Retinal pigment epithelial cell (primary cell): Measurements from ENCODE around the gene PLAAT3.

Experiments used
- DNase-seq: peaks from one replicate; pipeline ENCODE4 v3.0.0-alpha.2; 2010; ENCODE audit warnings: low read depth
- H3K4me3 ChIP-seq: 2 replicates; pipeline ENCODE4 v1.5.1; 2011; ENCODE audit warnings: mild to moderate bottlenecking, low read length, control low read depth, moderate library complexity
- CTCF ChIP-seq: conservative IDR thresholded peaks from 2 replicates; pipeline ENCODE4 v1.5.1; 2011; ENCODE audit warnings: low read depth, low read length, control low read depth, inconsistent platforms

The PLAAT3 gene

GRCh38 chr11:63563201-63564055 is 50.8 kb downstream of the PLAAT3 start, which contains the start of gene PLAAT2:
TSS of gene PLAAT2 (minus strand) at chr11:63563379. CDS start at chr11:63563324, 55 bp downstream.
- no peak within 1 kb of the TSS for H3K4me3 ChIP-seq
- no peak for DNase-seq
- TF ChIP-seq CTCF = no peak

DNA sequence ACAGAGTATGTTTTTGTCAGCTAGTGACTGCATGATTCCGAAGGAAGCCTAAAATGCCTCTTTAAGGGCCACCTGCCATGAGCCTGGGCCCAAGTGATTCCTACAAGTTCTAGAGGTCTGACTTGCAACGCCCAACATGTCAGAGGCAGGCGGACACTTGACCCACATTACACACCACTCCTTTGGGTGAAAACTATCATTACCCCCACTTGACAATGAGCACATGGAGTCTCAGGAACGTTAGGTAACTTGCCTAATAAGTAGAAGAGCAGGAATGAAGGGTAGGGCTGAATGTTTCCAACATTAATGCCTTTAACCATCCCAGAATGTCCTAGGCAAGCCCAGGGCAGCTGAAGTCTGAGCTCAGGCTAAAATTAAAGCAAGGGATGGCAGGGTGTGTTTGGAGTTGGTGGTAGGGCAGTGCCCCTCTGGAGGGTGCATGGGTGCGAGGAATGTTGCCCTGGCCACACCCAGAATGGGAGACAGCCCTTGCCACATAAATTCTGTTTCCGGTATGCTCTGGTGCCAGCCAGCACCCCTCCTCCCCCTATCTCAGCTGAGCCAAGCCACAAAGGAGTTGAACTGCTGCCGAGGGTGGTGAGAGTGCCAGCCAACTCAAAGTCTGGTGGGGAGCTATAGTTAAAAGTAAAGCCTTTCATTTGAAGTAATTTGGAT is 53.6 kb downstream of the PLAAT3 start:
- no peak for TF ChIP-seq CTCF
- DNase-seq = no peak
- no peak overlapping the region for H3K4me3 ChIP-seq

DNA sequence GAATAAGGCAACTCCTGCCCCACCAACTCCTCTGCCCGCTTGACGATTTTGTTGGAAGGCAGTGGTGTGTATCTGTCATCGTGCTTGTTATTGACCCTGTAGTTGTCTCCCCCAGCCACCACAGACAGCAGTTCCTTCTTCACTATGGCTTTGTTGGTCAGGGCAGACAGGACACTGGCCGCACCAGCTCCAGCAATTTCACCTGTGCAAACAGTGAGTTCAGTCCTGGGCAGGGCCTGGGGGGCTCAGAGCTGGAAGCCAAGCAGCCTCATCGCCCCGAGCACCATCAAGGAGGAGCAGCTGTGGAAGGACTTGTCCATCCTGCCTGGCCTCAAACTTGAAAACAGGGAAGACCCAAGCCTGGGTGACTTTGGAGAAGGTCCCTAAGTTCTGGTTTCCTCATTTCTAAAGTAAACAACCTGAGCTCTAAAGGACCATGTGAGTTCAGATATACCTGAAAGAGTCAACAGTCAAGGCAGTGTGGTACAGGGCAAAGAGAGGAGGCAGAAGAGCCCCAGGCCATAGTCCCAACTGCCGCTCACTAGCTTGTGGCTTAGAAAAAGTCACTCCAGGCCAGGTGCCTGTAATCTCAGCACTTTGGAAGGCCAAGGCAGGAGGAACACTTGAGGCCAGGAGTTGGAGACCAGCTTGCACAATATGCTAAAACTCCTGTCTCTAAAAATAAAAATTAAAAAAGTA is 55.6 kb downstream of the PLAAT3 start:
- TF ChIP-seq CTCF = no peak
- no peak overlapping the region for H3K4me3 ChIP-seq
- DNase-seq = no peak

- no peak for TF ChIP-seq CTCF
- no peak for DNase-seq
These were observed 56.7 kb downstream of the PLAAT3 start for GRCh38 chr11:63557570-63557969.

DNA sequence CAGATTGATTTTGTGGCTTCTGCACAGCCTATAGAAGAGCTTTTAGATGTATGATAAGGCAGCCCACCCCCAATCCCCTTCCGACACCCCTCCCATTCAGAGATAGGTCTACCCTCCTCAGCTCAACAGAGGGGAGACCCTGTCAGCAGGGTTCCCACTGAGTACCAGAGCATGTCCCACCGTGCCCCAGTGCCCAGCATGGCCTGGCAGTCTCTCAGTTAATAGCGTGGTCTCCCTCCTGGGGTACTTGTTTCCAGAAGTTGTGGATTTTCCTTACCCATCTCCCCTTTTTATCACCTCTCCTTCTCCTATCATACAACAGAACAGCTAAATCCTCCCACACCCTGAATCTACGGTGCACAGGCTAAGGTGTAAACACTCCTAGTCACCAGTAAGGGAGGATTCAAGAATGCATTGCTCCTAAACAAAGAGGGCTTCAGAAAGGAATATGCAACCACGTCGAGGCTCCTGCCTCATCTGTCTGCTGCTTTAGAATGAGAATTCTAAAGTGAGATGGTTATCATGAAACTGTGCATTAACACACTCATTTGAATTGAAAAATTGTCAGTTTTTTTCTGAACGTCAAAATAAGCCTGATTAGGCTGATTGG is 57.7 kb downstream of the PLAAT3 start:
- no peak overlapping the region for H3K4me3 ChIP-seq
- no peak for DNase-seq
- no peak for TF ChIP-seq CTCF

More at GRCh38 chr11:63557570-63557969, 56.7 kb downstream of the PLAAT3 start:
- H3K4me3 ChIP-seq = no peak overlapping the region

DNA sequence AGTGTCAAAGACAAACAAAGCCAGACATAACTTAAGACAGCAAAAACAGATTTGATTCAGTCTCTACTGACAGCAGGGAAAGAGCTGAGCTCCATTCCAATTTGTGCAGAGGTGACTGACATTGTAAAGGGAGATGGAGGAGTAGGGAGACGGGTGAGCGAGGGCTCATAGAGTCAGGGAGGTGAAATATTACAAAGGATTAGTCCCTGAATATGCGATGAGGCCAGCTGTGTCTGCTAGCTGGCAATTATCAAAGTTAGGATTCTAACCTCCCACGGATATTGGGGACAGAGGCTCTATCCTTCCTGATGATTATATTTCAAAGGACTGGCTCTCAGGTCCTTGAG is 59.4 kb downstream of the PLAAT3 start:
- no peak overlapping the region for H3K4me3 ChIP-seq
- TF ChIP-seq CTCF = no peak
- DNase-seq = no peak
